GM19395 (cell line): ENCODE results near the gene C17orf107.

Experiments
- ATAC-seq: cut with Tn5 transposase; IDR thresholded peaks from one replicate; pipeline ENCODE4 v1.9.1; 2021; ENCODE audit warnings: mild to moderate bottlenecking, moderate library complexity; ENCODE audit not compliant: unreplicated experiment

Gene C17orf107

DNA sequence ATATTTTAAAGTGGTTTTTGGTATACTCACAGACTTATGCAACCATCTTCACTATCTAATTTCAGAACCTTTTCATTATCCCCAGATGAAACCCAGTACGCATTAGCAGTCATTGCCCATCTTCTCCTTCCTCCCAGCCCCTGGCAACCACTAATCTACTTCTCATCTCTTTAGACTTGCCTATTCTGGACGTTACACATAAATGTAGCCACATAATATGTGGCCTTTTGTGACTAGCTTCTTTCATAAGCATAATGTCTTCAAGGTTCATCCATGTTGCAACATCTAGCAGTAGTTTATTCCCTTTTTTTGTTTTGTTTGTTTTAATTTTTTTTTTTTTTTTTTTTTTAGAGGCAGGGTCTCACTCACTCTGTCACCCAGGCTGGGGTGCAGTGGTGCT is 28.5 kb upstream of the C17orf107 start:
- ATAC-seq: no peak

DNA sequence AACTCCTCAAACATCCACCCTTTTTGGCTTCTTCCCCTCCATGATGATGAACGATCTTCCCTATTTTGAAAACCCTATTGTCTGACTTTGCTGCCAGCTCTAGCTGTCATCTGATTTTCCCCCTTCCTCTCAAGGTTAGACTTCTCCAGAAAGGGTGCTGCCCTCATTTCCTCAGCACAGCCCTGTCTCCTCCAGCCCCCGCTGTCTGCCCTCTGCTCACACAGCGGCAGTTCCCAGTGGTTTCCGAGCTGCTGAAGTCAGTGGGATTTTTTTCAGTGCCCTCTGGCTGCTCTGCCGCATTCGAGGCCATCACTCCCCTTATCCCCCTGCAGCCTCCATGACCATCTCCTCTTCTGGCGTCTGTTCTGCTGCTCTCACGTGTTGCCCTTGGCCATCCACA is 26.6 kb upstream of the C17orf107 start:
- ATAC-seq: no peak

DNA sequence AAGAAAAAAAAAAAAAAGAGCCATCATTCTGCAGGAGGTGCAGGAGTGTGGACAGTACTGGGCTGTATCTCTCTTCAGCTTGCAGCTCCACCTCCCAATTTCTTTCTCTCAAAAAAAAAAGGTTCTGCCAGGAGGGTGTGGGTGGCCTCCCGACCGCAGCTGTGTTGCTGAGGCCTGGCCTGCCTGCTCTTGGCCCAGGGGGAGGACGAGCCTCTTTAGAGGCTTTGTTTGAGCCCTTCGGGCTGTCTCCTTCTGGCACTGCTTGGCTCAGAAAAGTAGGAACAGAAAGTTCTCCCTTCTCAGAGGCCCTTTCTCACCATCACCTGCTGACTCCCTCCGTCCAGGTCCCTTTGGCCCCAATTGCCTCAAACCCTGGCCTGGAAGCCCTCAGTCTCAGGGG is 22.2 kb upstream of the C17orf107 start:
- no peak for ATAC-seq

DNA sequence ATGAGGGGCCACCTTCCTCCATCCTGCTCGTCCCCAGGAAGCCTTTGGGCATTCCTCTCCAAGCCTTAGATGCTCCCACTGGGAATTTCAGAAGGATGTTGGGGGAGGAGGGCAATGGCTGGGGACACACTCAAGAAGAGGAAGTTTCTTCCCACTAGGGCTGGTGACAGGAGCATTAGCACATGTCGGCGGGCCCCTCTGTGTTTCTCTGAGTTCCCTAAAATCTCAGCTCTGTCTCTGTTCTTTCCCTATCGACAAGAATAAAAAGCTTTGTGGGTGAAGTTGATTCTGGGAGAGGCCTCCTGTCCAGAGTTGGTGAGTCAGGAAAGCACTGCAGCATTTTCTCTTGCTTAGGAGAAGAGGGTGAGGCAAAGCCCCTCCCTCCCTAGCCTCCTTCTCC is 19.7 kb upstream of the C17orf107 start:
- ATAC-seq: no peak

GRCh38 chr17:4880857-4881256 is 18.5 kb upstream of the C17orf107 start:
- no peak for ATAC-seq

DNA sequence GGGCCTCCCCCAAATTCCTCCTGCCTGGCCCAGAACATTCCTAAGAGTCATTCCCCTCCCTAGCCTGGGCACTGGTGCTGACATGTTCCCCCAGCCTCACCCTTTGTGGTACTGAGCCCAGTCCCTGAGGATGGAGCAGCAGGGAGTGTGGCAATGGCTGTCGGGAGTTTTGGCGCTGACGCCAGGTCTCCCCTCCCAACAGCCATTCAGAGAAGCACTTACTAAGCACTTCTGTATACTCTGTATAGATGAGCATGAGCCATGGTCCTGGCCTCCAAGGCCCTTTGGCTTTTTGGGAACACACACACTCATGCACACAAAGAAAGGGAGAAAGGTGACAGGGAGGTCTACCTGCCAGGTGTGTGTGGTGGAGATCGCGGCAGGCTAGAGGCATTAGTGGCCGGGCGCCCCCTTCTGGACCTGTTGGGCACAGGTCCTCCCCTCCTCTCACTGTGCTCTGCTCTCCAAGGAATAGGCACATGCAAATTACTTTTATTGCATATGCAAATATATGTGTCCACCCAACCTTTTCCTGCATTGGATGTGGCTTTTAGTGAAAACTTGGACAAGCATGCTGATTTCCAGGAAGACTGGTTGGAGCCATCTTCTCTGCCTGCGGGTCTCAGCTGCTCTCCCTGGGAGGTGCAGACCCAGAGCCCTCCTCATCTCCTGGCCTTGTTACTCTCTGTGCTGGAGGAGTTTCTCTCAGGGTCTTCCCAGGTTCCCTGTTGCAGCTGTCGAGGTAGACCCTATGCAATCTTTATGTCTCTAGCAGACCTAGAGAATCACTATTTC is 17.4 kb upstream of the C17orf107 start:
- no peak for ATAC-seq

- no peak for ATAC-seq
Measured at GRCh38 chr17:4884489-4884888, 14.8 kb upstream of the C17orf107 start.

GRCh38 chr17:4886830-4887229 is 12.5 kb upstream of the C17orf107 start:
- no peak for ATAC-seq

GRCh38 chr17:4887581-4887980 is 11.8 kb upstream of the C17orf107 start:
- ATAC-seq: no peak

DNA sequence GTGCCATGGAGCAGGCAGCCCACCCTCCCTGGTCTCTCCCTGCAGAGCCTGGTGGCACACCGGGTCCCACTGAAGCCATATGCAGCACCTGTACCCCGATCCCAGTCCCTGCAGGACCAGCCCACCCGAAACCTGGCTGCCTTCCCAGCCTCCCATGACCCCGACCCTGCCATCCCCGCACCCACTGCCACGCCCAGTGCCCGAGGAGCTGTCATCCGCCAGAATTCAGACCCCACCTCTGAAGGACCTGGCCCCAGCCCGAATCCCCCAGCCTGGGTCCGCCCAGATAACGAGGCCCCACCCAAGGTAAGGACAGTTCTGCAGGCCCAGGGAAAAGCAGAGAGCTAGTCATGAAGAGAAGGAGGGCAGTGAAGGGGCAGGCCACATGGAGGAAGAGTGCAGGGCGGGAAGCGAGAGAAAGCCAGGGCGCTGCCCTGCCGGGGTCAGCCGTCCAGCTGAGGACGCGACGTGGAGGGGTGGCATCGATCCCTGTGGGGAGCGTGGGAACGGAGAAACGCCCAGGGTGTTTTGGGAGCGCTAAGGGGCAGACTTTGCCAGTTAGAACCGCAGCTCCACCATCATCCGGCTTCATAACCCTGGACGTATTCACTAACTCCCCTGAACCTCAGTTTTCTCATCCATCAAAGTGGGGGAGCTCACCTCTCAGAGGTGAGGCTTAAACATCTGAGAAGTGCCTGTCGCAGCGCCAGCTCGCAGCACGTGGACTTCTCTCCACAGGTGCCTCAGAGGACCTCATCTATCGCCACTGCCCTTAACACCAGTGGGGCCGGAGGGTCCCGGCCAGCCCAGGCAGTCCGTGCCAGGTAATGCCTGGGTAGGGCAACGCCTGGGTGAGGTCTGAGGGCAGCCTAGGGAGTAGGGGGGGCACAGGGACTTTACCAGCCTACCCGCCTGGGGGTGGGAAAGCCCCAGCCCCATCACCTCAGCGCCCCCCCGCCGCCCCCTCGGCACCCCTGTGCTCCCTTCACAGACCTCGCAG is 7.6 kb upstream of the C17orf107 start:
- no peak for ATAC-seq

GRCh38 chr17:4892499-4893221 is 6.7 kb upstream of the C17orf107 start:
- ATAC-seq: no peak

DNA sequence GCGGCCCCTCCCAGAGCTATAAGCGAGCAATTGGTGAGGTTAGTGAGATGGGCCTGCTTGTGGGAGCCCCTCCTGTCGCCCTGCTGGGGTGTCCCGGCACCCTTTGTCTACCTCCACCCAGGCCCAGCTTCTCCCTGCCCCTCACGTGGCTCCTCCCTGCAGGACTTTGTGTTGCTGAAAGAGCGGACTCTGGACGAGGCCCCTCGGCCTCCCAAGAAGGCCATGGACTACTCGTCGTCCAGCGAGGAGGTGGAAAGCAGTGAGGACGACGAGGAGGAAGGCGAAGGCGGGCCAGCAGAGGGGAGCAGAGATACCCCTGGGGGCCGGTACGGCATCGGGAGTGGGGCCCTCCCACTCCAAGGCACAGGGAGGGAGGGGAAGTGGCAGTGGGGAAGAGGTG is 6.1 kb upstream of the C17orf107 start:
- no peak for ATAC-seq

DNA sequence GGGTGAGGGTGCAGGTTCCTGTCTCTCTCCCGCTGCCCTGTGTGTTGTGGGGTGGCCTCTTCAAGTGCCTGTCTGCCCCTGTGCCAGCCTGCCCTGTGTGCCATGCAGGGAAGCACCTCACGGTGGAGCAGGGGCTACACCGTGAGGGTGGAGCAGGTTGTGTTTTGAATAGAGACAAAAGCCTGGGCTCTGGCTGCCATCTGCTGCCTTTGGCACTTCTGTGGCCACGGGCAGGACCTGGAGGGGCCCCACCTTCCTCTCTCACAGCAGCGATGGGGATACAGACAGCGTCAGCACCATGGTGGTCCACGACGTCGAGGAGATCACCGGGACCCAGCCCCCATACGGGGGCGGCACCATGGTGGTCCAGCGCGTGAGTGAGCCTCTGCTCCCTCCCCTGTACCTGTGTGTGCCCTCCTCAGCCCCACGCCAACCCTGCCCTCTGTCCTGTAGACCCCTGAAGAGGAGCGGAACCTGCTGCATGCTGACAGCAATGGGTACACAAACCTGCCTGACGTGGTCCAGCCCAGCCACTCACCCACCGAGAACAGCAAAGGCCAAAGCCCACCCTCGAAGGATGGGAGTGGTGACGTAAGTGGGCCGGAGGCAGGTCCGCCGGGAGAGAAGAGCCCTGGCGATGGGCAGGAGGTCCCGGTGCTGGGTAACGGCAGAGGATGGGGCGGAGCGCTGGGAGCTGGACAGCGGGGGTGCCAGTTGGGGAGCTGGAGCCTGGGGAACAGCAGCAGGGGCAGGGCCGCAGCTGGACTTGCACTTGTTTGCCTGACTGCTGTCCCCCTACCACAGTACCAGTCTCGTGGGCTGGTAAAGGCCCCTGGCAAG is 5.4 kb upstream of the C17orf107 start:
- ATAC-seq: no peak

- ATAC-seq: no peak
Measured at GRCh38 chr17:4895121-4895520, 4.2 kb upstream of the C17orf107 start.

- ATAC-seq: no peak
Measured at GRCh38 chr17:4895657-4896331, 3.5 kb upstream of the C17orf107 start.

- ATAC-seq: no peak
Measured at GRCh38 chr17:4896332-4897197, 2.8 kb upstream of the C17orf107 start.

DNA sequence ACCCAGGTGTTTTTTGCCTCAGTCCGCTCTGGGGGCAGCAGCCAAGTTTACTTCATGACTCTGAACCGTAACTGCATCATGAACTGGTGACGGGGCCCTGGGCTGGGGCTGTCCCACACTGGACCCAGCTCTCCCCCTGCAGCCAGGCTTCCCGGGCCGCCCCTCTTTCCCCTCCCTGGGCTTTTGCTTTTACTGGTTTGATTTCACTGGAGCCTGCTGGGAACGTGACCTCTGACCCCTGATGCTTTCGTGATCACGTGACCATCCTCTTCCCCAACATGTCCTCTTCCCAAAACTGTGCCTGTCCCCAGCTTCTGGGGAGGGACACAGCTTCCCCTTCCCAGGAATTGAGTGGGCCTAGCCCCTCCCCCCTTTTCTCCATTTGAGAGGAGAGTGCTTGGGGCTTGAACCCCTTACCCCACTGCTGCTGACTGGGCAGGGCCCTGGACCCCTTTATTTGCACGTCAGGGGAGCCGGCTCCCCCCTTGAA is 2.1 kb upstream of the C17orf107 start:
- no peak for ATAC-seq

DNA sequence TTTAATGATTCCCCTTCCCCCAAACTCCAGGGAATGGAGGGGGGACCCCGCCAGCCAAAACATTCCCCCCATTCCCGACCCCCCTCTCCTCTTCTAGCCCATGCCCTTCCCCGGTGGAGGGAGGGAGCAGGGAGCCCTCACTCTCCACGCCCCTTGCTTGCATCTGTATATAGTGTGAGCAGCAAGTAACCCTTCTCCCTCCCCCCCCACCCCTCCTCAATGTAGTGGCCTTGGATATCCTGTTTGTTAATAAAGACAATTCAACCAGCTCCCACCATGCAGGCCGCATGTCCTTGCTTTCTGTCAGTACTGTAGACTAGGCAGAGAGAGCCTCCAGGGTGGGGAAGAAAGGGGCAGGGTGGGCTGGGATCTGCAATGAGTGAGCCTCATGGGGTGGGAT is 1.6 kb upstream of the C17orf107 start:
- no peak for ATAC-seq

DNA sequence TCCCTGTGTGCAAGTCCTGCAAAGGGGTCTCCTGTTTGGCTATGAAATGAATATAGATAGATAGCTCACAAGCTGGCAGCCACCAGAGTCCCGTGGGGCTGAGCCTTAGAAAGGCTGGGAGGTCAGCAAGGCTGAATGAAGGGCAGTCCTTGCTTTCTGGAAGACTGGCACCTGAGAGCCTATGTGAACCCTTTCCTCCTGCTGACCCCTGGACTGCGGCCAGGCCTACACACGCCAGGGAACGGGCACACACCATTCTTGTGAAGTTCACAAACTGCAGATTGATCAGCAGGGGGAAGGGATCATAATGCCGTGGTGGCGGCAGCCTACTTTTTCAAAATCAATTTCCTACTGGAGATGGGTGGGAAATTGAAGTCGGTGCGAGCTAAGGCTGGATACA is 985 bp upstream of the C17orf107 start:
- no peak for ATAC-seq
